ENCODE measurements around the gene HPGDS.
"Not testable (repeated sequence)": the region's sequence is repeated elsewhere in the genome, so short reads cannot be mapped to it uniquely, and the experiment has no call there.

The HPGDS gene

GRCh38 chr4:94306713-94307112 lies 35.9 kb downstream of the HPGDS start:
- DNase-seq = no peak

GRCh38 chr4:94305466-94306225 lies 37.0 kb downstream of the HPGDS start:
- no peak for DNase-seq

DNA sequence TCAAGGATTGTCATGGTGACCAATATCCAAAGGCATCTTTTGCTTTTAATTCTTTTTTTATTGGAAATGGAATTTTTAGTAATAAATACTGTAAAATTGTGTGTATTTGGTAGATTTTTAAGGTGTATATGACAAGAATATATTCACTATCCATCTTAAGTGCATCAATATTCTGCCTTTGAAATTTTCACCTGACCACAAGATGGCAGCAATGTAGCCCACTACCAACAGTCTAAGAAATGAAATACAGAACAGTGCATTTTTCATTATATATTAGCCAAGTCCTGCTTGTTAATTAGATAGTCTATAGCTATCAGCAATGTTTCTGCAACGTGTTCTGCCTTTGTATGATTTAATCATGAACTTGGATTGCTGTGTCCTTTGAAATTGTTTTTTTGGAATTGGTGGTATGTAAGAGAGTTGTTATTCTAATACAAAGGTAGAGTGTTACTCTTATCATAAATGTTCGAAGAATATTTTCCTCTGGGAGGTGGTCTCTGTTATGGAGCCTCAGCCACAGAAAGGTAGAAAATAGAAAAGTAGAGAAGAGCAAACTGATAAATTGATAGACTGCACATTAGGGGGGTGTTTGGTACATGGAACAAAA lies 38.2 kb downstream of the HPGDS start:
- DNase-seq = peak in 1 of 2 experiments; percentile 0

DNA sequence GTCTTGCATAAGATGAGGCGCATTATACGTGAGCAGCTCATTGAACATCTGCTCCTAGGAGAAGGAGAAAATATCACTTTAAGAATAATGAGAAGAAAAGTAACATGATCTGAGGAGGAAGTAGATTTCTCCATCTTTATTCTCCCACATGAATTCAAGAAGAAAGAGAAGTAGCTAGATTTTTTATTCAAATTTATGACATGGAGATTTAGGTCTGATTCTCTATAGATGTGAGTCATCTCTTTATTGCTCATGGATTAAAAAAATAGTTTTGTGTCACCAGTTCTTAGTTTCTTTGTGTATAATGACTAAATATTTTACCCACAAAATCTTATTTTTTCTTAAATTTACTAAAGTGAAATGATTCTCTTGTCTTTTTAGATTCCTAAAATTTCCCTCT lies 40.4 kb downstream of the HPGDS start:
- DNase-seq = no peak

DNA sequence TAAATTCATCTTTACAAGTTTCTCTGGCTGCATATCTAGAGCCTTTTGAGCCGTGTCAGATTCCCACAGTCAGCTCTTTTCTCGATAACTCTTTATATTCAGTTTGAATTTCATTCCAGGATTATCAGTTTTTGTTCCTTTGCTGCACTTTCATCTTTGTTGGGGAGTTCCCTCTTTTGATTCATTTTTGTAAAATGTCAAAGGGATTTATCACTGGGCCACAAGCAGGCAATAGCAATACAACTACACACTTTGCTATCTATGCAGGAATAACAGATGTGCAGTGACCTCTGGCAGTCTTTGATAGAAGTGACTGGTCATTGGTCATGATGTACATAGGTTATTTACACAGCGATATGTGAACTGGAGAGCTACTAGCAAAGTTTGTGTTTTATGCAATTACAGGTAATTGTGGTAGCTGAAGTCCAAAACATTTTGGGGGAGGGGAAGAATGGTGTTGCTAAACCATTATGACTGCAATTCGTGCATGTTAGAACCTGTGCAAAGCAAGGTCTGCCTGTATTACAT lies 43.8 kb downstream of the HPGDS start:
- DNase-seq = no peak

- DNase-seq = not testable (repeated sequence)
Observed at GRCh38 chr4:94295473-94295872, 47.2 kb downstream of the HPGDS start.

GRCh38 chr4:94293981-94294380 lies 48.7 kb downstream of the HPGDS start:
- not testable (repeated sequence) for DNase-seq

DNA sequence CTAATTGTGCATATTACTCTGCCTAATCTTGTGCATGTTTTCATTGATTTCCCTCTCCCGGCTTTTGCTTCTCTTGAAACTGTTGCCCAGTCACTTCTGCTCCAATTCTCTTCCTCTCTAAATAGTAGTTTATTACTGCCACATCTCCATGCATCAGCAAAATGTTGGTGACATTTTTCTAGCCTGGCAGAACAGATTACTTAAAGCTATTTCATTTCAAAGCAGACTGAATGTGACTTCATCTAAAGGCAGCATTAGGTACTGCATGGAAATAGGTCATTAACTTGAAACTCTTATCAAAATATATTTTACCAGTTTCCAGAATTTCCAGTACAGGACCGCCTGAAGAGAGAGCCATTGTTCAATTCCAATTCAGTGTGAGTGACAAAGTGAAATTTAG lies 52.4 kb downstream of the HPGDS start:
- DNase-seq = no peak

GRCh38 chr4:94285666-94286065 lies 57.0 kb downstream of the HPGDS start:
- DNase-seq = no peak

- DNase-seq = no peak
Observed at GRCh38 chr4:94284889-94285288, 57.7 kb downstream of the HPGDS start.

- no peak for DNase-seq
Observed at GRCh38 chr4:94278781-94279180, 63.9 kb downstream of the HPGDS start.

GRCh38 chr4:94277534-94277933 lies 65.1 kb downstream of the HPGDS start:
- no peak for DNase-seq

DNA sequence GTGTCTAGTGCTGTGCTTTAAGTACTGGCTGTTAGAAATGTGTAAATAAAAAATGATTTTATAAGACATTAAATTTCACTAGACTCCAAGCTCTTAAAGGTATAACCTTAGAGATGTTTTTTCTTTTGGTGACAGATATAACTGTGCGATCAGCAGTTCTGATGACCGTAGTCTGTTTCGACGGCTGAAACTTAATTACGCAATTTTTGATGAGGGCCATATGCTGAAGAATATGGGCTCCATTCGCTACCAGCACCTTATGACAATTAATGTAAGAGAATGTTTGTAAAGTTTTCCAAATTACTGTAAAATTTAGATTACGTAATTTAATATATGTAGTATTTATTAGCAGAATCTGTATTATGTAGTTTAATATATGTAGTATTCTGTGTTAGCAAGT lies 66.4 kb downstream of the HPGDS start:
- no peak for DNase-seq

GRCh38 chr4:94274912-94275311 lies 67.7 kb downstream of the HPGDS start:
- DNase-seq = no peak

DNA sequence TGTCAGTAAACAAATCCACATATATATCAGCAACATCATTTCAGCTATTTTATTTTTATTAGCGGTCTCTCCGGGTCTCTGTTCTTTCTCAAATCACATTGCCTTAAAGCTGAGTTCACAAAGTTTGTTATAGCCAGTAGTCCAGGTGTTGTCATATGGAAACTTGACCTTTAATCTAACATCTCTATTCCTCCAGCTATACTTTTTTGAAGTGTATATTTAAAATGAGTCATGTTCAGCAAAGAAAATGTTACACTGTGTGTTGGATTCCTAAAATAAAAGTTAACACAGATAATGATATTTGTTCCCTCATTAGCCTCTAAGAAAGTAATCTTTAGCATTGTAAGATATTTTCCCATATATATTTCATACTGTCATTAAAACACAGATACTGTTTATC lies 71.4 kb downstream of the HPGDS start:
- no peak for DNase-seq

DNA sequence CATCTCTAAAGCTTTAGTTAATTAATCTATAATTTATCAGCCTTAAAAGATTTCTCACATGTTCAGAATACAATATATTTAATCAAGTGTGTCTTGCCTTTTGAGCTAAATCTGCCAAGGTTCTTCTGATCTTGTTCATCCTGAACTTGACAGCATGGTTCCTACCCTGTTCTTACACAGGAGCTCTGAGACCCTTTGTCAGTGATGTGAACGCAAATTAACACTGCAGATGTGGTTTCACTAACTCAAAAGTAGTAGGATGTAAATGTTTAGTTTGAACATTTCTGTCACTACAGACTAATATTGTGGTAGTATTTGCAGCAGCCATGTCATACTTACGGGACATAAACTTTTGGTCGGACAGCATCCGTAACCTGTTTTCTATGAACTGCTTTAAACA lies 75.6 kb downstream of the HPGDS start:
- DNase-seq = no peak

- DNase-seq = no peak
Observed at GRCh38 chr4:94262163-94263016, 80.2 kb downstream of the HPGDS start.

DNA sequence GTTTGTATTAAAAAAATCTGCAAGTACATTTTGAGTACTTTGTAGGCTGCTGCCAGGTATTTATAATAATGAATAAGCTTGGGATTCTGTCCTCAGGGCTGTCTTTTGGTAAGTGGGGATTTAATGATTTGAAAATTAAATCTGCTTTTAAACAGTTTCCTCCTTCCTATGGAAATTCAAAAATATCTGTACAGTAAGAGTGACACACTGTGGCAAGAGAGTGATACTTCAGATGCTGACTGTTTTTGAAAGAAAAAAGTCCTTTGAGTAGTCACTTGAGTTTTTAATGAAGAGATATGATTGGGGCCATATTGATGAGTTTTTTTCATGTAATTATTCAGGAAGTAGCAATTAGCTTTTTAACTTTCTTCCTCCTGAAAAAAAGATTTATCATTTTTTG lies 85.8 kb downstream of the HPGDS start:
- DNase-seq = no peak

GRCh38 chr4:94256144-94256783 lies 86.4 kb downstream of the HPGDS start:
- DNase-seq = no peak

- DNase-seq = no peak
Observed at GRCh38 chr4:94253036-94253435, 89.6 kb downstream of the HPGDS start.

GRCh38 chr4:94251094-94251493 lies 91.5 kb downstream of the HPGDS start:
- DNase-seq = no peak

Data from SHP77 (cell line).